Measurements from ENCODE around the gene DCUN1D3. TPM values are rescaled to one million over a fixed set of nuclear protein-coding genes. Genes with fewer than 3 reads are reported as not detected.
A peak's percentile ranks its signal among the peaks of the same experiment; 100 is the strongest.

DCUN1D3 gene
- total RNA-seq, 1 donor from 2014 or later: 4.1 TPM

- H3K4me1 Mint-ChIP-seq: peaks cover 61% of the 10 kb centered on the region
- ChIA-PET CTCF (interaction anchor here (1.4 kb wide), 1 partner anchor 27 kb away, joined by 3 read pairs; no protein-coding TSS in a partner anchor), POLR2A (interaction anchor here (1.0 to 3.2 kb wide), 3 partner anchors 15 to 97 kb away, joined by 3 to 18 read pairs (median 4); partner anchors contain the start of genes ERI2 and REXO5)
- ATAC-seq (ENCODE audit: low read depth): no peak
- H3K36me3 Mint-ChIP-seq (ENCODE audit: low read depth): peaks cover 20% of the 10 kb centered on the region
- intact Hi-C loops (cut with micrococcal nuclease): loop anchor here (5.0 to 10.0 kb wide), 2 partner anchors 49 to 231 kb away; no protein-coding TSS in a partner anchor
- no peaks in the 10 kb centered on the region for H3K9me3 Mint-ChIP-seq
- no peak overlapping the region for H3K27ac Mint-ChIP-seq
- no peak for DNase-seq
- no peaks in the 10 kb centered on the region for H3K27me3 Mint-ChIP-seq
- TF ChIP-seq CTCF (IDR thresholded peaks at IDR 0.05): no peak
- H3K4me3 Mint-ChIP-seq: peak overlapping the region; percentile 52
These were observed 3.1 kb upstream of the DCUN1D3 start for GRCh38 chr16:20903116-20903898.

- DNase-seq (no peak), ATAC-seq (ENCODE audit: low read depth) (no peak)
- peaks cover 18% of the 10 kb centered on the region for H3K36me3 Mint-ChIP-seq (ENCODE audit: low read depth)
- no peak for TF ChIP-seq CTCF (IDR thresholded peaks at IDR 0.05)
- H3K4me3 Mint-ChIP-seq: peak overlapping the region; percentile 91
- POLR2A ChIA-PET: interaction anchor here (3.2 kb wide), 1 partner anchor 28 kb away, joined by 18 read pairs; no protein-coding TSS in a partner anchor
- no peaks in the 10 kb centered on the region for H3K9me3 Mint-ChIP-seq
- peaks cover 61% of the 10 kb centered on the region for H3K4me1 Mint-ChIP-seq
- intact Hi-C loops (cut with micrococcal nuclease): loop anchor here (5.0 to 10.0 kb wide), 2 partner anchors 48 to 230 kb away; no protein-coding TSS in a partner anchor
- CTCF ChIA-PET: no interaction called here
- no peak overlapping the region for H3K27ac Mint-ChIP-seq
- no peaks in the 10 kb centered on the region for H3K27me3 Mint-ChIP-seq
These were observed 2.3 kb upstream of the DCUN1D3 start for GRCh38 chr16:20902426-20902825.

GRCh38 chr16:20901436-20902112 is 1.4 kb upstream of the DCUN1D3 start:
- peak; percentile 37 for DNase-seq

GRCh38 chr16:20901068-20901435 is 894 bp upstream of the DCUN1D3 start:
- Mint-ChIP-seq H3K36me3 (ENCODE audit: low read depth) (peaks cover 14% of the 10 kb centered on the region), H3K9me3 (no peaks in the 10 kb centered on the region), H3K27me3 (no peaks in the 10 kb centered on the region), H3K4me3 (peak overlapping the region; percentile 91), H3K27ac (peak overlapping the region; percentile 95), H3K4me1 (peaks cover 61% of the 10 kb centered on the region)
- ChIA-PET POLR2A (interaction anchor here (1.0 to 2.4 kb wide), 3 partner anchors 27 to 1290 kb away, joined by 3 to 21 read pairs (median 3); no protein-coding TSS in a partner anchor), CTCF (no interaction called here)
- intact Hi-C loops (cut with micrococcal nuclease): loop anchor here (2.0 to 10.0 kb wide), 5 partner anchors 46 to 229 kb away; partner anchors contain the start of genes ERI2, REXO5 and THUMPD1
- ATAC-seq (ENCODE audit: low read depth) (peak; percentile 3), DNase-seq (no peak)
- TF ChIP-seq CTCF (IDR thresholded peaks at IDR 0.05): no peak

More at GRCh38 chr16:20901436-20902112, 1.4 kb upstream of the DCUN1D3 start:
- H3K27me3 Mint-ChIP-seq: no peaks in the 10 kb centered on the region
- H3K4me1 Mint-ChIP-seq: peaks cover 61% of the 10 kb centered on the region
- peaks cover 15% of the 10 kb centered on the region for H3K36me3 Mint-ChIP-seq (ENCODE audit: low read depth)
- intact Hi-C loops (cut with micrococcal nuclease): loop anchor here (2.0 to 10.0 kb wide), 5 partner anchors 47 to 229 kb away; partner anchors contain the start of genes ERI2, REXO5 and THUMPD1
- no peak for TF ChIP-seq CTCF (IDR thresholded peaks at IDR 0.05)
- ChIA-PET CTCF (no interaction called here), POLR2A (interaction anchor here (1.0 to 3.2 kb wide), 4 partner anchors 27 to 1290 kb away, joined by 3 to 21 read pairs (median 10); no protein-coding TSS in a partner anchor)
- peak; percentile 29 for ATAC-seq (ENCODE audit: low read depth)
- peak overlapping the region; percentile 95 for H3K27ac Mint-ChIP-seq
- peak overlapping the region; percentile 91 for H3K4me3 Mint-ChIP-seq
- H3K9me3 Mint-ChIP-seq: no peaks in the 10 kb centered on the region

Measured in activated B cell treated with CpG ODN at 0.5 μM for 24 hours (primary cell).